ENCODE results near the gene TSPAN18. TPM values are rescaled to one million over a fixed set of nuclear protein-coding genes. Genes with fewer than 3 reads are reported as not detected.

TSPAN18 gene
- total and polyA plus RNA-seq, 7 donors = 5.2 to 21.7 (median 8.0) TPM

- Histone ChIP-seq H3K4me3 (no peak overlapping the region), H3K4me1 (no peaks in the 10 kb centered on the region), H3K36me3 (ENCODE audit: insufficient read depth in 1 of 2, low read depth in 1 of 2) (no peaks in the 10 kb centered on the region), H3K9me3 (no peaks in the 10 kb centered on the region), H3K27me3 (ENCODE audit: insufficient read depth in 3 of 3, low read length in 2 of 3) (no peaks in the 10 kb centered on the region), H3K27ac (no peak overlapping the region)
- DNase-seq (no peak), ATAC-seq (no peak)
- no peak for TF ChIP-seq CTCF (IDR thresholded peaks at IDR 0.05)
- 76 to 79% (median 77%) methylated on average over 9 of the region's 9 CpGs for WGBS, 3 donors
- intact Hi-C loops (cut with DNase I) = no loop called here
These were observed 237.9 kb downstream of the TSPAN18 start for GRCh38 chr11:44964526-44965209.

DNA sequence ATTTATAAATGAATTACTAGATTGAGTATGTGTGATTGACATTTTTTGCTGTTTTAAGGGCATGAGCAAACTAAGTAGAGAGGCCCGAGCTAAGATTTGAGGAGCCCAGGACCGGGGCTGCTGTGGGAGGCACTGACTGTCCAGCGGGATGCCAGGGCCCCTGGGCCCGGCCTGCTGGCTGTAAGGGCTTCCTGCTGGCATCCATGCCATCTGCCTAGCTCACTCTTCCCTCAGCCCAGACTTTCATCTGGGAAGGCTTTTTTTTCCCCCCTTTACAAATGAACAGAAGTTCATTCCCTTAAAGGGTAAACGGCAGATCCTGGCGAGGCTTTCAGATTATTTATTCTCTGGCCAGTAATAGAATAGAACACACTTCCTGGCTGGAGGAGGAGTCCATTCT is 239.9 kb downstream of the TSPAN18 start:
- no peak for DNase-seq
- no peaks in the 10 kb centered on the region for H3K4me1 ChIP-seq
- intact Hi-C loops (cut with DNase I) = no loop called here
- no peaks in the 10 kb centered on the region for H3K9me3 ChIP-seq
- no peak overlapping the region for H3K4me3 ChIP-seq
- TF ChIP-seq CTCF (IDR thresholded peaks at IDR 0.05) = no peak
- no peak for ATAC-seq
- WGBS, 3 donors = 67 to 75% (median 70%) methylated on average over 6 of the region's 6 CpGs
- H3K27me3 ChIP-seq (ENCODE audit: insufficient read depth in 3 of 3, low read length in 2 of 3) = no peaks in the 10 kb centered on the region
- H3K36me3 ChIP-seq (ENCODE audit: insufficient read depth in 1 of 2, low read depth in 1 of 2) = no peaks in the 10 kb centered on the region
- H3K27ac ChIP-seq = no peak overlapping the region

GRCh38 chr11:44967930-44968496 is 241.3 kb downstream of the TSPAN18 start:
- no peak for ATAC-seq
- WGBS, 3 donors = 91 to 97% (median 91%) methylated on average over 3 of the region's 3 CpGs
- no peak for TF ChIP-seq CTCF (IDR thresholded peaks at IDR 0.05)

DNA sequence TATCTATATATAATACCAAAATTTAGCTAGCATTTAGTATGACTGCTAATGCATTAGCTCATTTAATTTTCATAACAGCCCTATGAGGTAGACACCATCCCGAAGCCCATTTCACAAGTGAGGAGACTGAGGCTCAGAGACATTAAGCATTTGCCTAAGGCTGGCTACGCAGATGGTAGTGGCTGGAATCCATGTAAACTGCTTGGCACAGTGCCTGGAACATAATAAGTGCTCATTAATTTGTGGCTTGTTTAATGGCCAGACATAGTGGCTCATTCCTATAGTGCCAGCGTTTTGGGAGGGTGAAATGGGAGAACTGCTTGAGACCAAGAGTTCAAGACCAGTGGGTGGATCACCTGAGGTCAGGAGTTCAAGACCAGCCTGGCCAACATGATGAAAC is 241.7 kb downstream of the TSPAN18 start:
- intact Hi-C loops (cut with DNase I) = no loop called here

More at GRCh38 chr11:44967930-44968496, 241.3 kb downstream of the TSPAN18 start:
- Histone ChIP-seq H3K4me1 (no peaks in the 10 kb centered on the region), H3K4me3 (no peak overlapping the region), H3K27ac (no peak overlapping the region), H3K27me3 (ENCODE audit: insufficient read depth in 3 of 3, low read length in 2 of 3) (no peaks in the 10 kb centered on the region), H3K36me3 (ENCODE audit: insufficient read depth in 1 of 2, low read depth in 1 of 2) (no peaks in the 10 kb centered on the region), H3K9me3 (no peaks in the 10 kb centered on the region)
- no peak for DNase-seq
- intact Hi-C loops (cut with DNase I) = no loop called here

More for the DNA sequence above, 241.7 kb downstream of the TSPAN18 start:
- no peak for TF ChIP-seq CTCF (IDR thresholded peaks at IDR 0.05)
- H3K27ac ChIP-seq = no peak overlapping the region
- WGBS, 3 donors = 79 to 85% (median 81%) methylated on average over 3 of the region's 3 CpGs
- H3K4me1 ChIP-seq = no peaks in the 10 kb centered on the region
- DNase-seq (no peak), ATAC-seq (no peak)
- no peak overlapping the region for H3K4me3 ChIP-seq
- no peaks in the 10 kb centered on the region for H3K27me3 ChIP-seq (ENCODE audit: insufficient read depth in 3 of 3, low read length in 2 of 3)
- H3K36me3 ChIP-seq (ENCODE audit: insufficient read depth in 1 of 2, low read depth in 1 of 2) = no peaks in the 10 kb centered on the region
- no peaks in the 10 kb centered on the region for H3K9me3 ChIP-seq
